ENCODE data around the gene KLHL29.

Gene KLHL29

DNA sequence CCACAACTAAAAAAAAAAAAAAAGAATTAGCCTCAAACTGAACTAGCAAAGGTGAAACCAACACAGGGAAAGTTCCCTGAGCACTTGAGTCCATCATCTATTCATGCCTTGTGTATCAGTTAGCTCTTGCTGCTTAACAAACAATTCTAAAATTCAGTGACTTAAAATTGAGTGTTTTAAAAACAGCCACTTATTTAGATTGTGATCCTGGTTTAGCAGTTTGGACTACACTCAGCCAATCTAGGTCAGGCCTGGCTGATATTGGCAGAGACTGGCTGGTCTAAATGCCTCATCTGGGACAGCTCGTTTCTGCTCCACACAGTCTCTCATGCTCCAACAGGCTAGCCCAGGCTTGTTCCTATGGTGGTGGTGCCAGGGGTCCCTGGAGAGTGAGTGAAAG is 294.1 kb downstream of the KLHL29 start:
- Histone ChIP-seq H3K4me3 (replicated peaks; ENCODE audit: insufficient read depth, low read length) (no peak overlapping the region), H3K27me3 (ENCODE audit: insufficient read depth, poor library complexity, severe bottlenecking) (no peaks in the 10 kb centered on the region), H3K27ac (replicated peaks) (no peak overlapping the region)
- no peak for DNase-seq (ENCODE audit: low read depth in 1 of 2, low spot score in 1 of 2)
- no peak for TF ChIP-seq GABPA (IDR thresholded peaks at IDR 0.05; ENCODE audit: low read depth)

DNA sequence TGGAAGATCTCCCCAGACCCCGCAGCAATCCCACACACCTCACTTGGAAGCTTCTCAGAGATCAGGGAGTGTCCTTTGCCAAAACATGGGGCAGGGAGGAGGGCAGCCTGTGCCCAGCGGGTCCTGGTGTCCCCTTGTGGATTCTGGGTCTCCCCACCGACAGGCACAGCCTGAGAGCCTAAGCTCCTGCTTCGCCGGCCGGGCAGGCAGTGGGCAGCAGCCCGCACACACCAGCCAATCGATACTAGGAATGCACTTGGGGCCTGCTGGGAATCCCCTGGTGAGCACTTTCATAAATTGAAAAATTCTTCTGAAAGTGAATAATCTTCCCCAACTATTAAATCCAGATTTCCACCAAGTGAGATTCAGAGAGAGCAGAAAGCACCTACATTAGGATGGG is 296.0 kb downstream of the KLHL29 start:
- TF ChIP-seq, protein P1, sequence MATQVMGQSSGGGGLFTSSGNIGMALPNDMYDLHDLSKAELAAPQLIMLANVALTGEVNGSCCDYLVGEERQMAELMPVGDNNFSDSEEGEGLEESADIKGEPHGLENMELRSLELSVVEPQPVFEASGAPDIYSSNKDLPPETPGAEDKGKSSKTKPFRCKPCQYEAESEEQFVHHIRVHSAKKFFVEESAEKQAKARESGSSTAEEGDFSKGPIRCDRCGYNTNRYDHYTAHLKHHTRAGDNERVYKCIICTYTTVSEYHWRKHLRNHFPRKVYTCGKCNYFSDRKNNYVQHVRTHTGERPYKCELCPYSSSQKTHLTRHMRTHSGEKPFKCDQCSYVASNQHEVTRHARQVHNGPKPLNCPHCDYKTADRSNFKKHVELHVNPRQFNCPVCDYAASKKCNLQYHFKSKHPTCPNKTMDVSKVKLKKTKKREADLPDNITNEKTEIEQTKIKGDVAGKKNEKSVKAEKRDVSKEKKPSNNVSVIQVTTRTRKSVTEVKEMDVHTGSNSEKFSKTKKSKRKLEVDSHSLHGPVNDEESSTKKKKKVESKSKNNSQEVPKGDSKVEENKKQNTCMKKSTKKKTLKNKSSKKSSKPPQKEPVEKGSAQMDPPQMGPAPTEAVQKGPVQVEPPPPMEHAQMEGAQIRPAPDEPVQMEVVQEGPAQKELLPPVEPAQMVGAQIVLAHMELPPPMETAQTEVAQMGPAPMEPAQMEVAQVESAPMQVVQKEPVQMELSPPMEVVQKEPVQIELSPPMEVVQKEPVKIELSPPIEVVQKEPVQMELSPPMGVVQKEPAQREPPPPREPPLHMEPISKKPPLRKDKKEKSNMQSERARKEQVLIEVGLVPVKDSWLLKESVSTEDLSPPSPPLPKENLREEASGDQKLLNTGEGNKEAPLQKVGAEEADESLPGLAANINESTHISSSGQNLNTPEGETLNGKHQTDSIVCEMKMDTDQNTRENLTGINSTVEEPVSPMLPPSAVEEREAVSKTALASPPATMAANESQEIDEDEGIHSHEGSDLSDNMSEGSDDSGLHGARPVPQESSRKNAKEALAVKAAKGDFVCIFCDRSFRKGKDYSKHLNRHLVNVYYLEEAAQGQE (IDR thresholded peaks at IDR 0.05; ENCODE audit: insufficient replicate concordance, low read depth), result no peak
- TF ChIP-seq POLR2AphosphoS5 (IDR thresholded peaks at IDR 0.05; ENCODE audit: low read depth) (no peak), GABPA (IDR thresholded peaks at IDR 0.05; ENCODE audit: low read depth) (no peak), SPI1 (IDR thresholded peaks at IDR 0.05; ENCODE audit: borderline replicate concordance, low read depth) (no peak)
- TF ChIP-seq, protein P2, sequence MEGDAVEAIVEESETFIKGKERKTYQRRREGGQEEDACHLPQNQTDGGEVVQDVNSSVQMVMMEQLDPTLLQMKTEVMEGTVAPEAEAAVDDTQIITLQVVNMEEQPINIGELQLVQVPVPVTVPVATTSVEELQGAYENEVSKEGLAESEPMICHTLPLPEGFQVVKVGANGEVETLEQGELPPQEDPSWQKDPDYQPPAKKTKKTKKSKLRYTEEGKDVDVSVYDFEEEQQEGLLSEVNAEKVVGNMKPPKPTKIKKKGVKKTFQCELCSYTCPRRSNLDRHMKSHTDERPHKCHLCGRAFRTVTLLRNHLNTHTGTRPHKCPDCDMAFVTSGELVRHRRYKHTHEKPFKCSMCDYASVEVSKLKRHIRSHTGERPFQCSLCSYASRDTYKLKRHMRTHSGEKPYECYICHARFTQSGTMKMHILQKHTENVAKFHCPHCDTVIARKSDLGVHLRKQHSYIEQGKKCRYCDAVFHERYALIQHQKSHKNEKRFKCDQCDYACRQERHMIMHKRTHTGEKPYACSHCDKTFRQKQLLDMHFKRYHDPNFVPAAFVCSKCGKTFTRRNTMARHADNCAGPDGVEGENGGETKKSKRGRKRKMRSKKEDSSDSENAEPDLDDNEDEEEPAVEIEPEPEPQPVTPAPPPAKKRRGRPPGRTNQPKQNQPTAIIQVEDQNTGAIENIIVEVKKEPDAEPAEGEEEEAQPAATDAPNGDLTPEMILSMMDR (IDR thresholded peaks at IDR 0.05; ENCODE audit: insufficient read depth, low read length), result no peak
- H3K27me3 ChIP-seq (ENCODE audit: insufficient read depth, poor library complexity, severe bottlenecking), result no peaks in the 10 kb centered on the region
- H3K27ac ChIP-seq (replicated peaks), result no peak overlapping the region
- DNase-seq (ENCODE audit: low read depth in 1 of 2, low spot score in 1 of 2), result no peak
- no peak overlapping the region for H3K4me3 ChIP-seq (replicated peaks; ENCODE audit: insufficient read depth, low read length)

DNA sequence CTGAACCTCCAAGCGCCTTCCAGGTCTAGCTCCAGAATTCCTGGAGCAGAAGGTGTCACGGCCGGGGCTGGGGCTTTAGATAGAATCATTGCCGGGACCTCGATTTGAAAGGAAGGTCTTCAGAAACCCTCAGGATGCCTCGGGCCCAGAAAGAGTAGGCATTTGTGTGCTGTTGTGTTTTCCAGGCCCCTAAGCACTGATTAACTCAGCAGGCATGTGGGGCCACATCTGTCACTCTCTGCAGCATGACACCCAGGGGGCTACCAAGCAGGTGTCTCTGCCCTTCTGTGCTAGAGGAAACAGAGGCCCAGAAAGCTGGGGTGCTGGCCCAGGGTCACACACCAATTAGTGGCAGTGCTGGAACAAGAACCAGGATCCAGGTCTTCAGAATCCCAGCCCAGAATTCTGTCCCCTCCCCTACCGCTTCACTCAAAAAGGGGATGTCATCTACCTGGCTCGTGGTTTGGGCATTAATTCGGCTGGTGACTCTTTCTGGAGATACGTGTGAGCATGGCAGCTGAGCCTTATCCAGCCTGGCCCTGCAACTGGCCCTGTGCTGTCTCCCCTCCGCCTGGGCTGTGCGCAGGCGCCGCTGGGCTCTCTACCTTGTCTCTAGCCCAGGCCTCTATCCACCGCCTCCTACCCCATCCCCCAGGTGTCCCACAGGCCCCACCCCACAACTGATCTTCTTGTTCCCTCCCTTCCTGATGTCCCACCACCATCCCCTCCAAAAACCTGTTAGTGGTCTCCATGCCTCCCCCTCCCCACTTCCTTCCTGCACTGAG is 296.6 kb downstream of the KLHL29 start:
- H3K27me3 ChIP-seq (ENCODE audit: insufficient read depth, poor library complexity, severe bottlenecking), result no peaks in the 10 kb centered on the region
- DNase-seq (ENCODE audit: low read depth in 1 of 2, low spot score in 1 of 2), result no peak
- no peak overlapping the region for H3K27ac ChIP-seq (replicated peaks)
- no peak overlapping the region for H3K4me3 ChIP-seq (replicated peaks; ENCODE audit: insufficient read depth, low read length)
- TF ChIP-seq, protein P1 (IDR thresholded peaks at IDR 0.05; ENCODE audit: insufficient replicate concordance, low read depth), result no peak
- no peak for TF ChIP-seq POLR2AphosphoS5 (IDR thresholded peaks at IDR 0.05; ENCODE audit: low read depth)
- TF ChIP-seq, protein P2 (IDR thresholded peaks at IDR 0.05; ENCODE audit: insufficient read depth, low read length), result no peak
- TF ChIP-seq SPI1 (IDR thresholded peaks at IDR 0.05; ENCODE audit: borderline replicate concordance, low read depth), result no peak
- TF ChIP-seq GABPA (IDR thresholded peaks at IDR 0.05; ENCODE audit: low read depth), result no peak

DNA sequence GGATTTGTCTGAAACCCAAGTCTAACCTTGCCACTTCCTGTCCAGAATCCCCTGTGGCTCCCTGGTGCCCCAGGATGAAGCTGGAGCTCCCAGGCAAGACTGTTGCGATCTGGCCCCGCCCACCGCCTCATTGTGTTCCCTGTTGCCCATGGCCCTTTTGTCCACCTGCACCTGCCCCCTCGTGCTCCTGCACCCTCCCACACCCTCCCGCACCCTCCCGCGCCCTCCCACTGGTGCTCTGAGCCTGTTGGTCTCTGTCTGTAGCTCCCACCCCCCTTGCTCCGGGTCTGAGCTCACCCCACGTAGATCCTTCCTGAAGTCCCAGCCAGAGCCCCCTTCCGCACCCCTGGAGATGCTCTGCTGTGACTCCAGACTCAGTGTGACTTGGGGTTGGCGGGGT is 297.5 kb downstream of the KLHL29 start:
- TF ChIP-seq GABPA (IDR thresholded peaks at IDR 0.05; ENCODE audit: low read depth) (no peak), SPI1 (IDR thresholded peaks at IDR 0.05; ENCODE audit: borderline replicate concordance, low read depth) (no peak), POLR2AphosphoS5 (IDR thresholded peaks at IDR 0.05; ENCODE audit: low read depth) (no peak)
- TF ChIP-seq, protein P2 (IDR thresholded peaks at IDR 0.05; ENCODE audit: insufficient read depth, low read length), result no peak
- TF ChIP-seq, protein P1 (IDR thresholded peaks at IDR 0.05; ENCODE audit: insufficient replicate concordance, low read depth), result no peak
- no peak overlapping the region for H3K4me3 ChIP-seq (replicated peaks; ENCODE audit: insufficient read depth, low read length)
- no peak overlapping the region for H3K27ac ChIP-seq (replicated peaks)
- DNase-seq (ENCODE audit: low read depth in 1 of 2, low spot score in 1 of 2), result no peak
- no peaks in the 10 kb centered on the region for H3K27me3 ChIP-seq (ENCODE audit: insufficient read depth, poor library complexity, severe bottlenecking)

All from HL-60 (cell line).